Measurements from ENCODE around the gene HDAC7. TPM values are rescaled to one million over a fixed set of nuclear protein-coding genes. Genes with fewer than 3 reads are reported as not detected.

The HDAC7 gene
- polyA plus RNA-seq, 4 donors = 67.6 to 111 (median 76.2) TPM

- DNase-seq (ENCODE audit: low read depth in 4 of 4, low spot score in 2 of 4) = no peak
Observed at GRCh38 chr12:47783024-47783755, 36.5 kb downstream of the HDAC7 start.

DNA sequence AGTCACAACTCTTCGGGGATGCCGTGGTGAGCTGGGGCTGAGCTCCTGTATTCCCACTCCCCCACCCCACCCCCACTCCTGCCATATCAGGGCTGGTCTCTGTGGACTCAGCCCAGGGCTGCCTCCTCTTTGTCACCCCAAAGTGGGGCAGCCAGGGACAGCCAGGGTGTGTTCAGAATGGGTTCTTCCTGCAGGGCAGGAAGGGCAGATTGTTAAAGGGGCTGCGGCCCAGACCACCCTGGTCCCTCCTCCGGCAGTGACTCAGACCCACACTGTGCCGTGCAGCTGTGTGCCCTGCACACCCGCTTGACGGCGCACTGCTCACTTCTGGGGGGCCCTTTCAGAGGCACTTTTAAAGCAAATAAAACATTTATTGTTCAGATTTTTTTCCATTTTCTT is 37.3 kb downstream of the HDAC7 start:
- no peak for DNase-seq (ENCODE audit: low read depth in 4 of 4, low spot score in 2 of 4)

- no peak for DNase-seq (ENCODE audit: low read depth in 4 of 4, low spot score in 2 of 4)
Observed at GRCh38 chr12:47781479-47782371, 38.0 kb downstream of the HDAC7 start.

- no peak for DNase-seq (ENCODE audit: low read depth in 4 of 4, low spot score in 2 of 4)
Observed at GRCh38 chr12:47779943-47780504, 39.7 kb downstream of the HDAC7 start.

GRCh38 chr12:47779301-47779942 is 40.3 kb downstream of the HDAC7 start:
- peak in 3 of 4 donors; percentile 67 to 88 (median 77) for DNase-seq (ENCODE audit: low read depth in 4 of 4, low spot score in 2 of 4)

- no peak for DNase-seq (ENCODE audit: low read depth in 4 of 4, low spot score in 2 of 4)
Observed at GRCh38 chr12:47778881-47779280, 40.8 kb downstream of the HDAC7 start.

DNA sequence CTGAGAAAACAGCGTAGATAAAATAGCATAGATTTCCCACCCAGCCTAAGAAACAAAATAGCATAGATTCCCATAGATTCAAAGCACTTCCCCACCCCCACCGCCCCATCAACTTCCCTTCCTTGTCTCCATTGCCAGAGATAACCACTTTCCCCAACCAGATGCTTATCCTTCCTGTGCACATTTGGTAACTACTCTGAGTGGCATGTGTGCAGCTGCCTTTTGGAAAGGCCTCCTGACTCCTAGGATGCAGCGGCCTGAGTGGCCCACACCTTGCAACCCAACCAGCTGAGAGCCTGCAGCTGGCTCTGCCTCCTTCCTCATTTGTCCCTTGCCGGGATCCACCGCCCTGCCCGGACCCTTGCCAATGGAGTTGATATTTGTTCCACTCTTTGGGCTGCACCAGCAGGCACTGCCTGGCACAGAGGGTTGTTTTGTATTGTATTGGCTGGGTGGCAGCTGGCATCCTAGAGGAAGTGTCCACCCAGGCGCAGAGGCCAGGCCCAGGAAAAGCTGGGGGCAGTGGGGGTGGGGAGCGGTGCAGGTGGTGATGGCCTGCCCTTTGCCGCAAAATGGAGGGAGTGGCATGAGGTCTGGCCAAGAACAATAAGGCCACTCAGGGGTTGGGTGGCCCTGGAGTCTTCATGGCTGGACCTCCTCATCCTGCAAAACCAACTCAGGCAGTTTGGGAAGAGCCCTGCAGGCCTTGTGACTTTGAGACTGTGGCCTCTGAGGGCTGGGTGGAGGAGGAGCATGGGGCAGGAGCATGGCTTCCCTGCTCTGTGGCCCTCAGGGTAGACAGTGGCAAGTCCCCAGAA is 41.8 kb downstream of the HDAC7 start:
- no peak for DNase-seq (ENCODE audit: low read depth in 4 of 4, low spot score in 2 of 4)

DNA sequence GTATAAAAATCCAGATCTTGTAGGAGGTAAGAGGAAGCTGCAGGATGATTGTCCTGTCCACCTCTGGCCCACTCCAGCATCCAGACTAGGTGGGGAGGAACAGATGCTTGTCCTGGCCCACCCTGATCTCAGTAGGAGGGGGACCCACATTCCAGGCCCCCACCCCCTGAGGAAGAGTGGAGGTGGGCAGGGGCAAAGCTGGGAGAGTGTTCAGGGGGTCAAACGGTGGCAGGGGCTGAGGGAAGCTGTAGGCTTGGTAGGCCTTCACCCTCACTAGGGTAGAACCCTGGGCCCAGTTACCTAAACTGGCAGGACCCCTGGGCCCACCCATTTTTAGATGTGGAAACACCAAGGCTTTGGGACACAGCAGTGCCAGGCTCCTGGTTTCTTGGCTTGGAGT is 42.6 kb downstream of the HDAC7 start:
- DNase-seq (ENCODE audit: low read depth in 4 of 4, low spot score in 2 of 4) = no peak

GRCh38 chr12:47776471-47777143 is 43.1 kb downstream of the HDAC7 start:
- DNase-seq (ENCODE audit: low read depth in 4 of 4, low spot score in 2 of 4) = no peak

GRCh38 chr12:47775100-47775911 is 44.4 kb downstream of the HDAC7 start:
- DNase-seq (ENCODE audit: low read depth in 4 of 4, low spot score in 2 of 4) = no peak

GRCh38 chr12:47774663-47775062 is 45.0 kb downstream of the HDAC7 start:
- no peak for DNase-seq (ENCODE audit: low read depth in 4 of 4, low spot score in 2 of 4)

DNA sequence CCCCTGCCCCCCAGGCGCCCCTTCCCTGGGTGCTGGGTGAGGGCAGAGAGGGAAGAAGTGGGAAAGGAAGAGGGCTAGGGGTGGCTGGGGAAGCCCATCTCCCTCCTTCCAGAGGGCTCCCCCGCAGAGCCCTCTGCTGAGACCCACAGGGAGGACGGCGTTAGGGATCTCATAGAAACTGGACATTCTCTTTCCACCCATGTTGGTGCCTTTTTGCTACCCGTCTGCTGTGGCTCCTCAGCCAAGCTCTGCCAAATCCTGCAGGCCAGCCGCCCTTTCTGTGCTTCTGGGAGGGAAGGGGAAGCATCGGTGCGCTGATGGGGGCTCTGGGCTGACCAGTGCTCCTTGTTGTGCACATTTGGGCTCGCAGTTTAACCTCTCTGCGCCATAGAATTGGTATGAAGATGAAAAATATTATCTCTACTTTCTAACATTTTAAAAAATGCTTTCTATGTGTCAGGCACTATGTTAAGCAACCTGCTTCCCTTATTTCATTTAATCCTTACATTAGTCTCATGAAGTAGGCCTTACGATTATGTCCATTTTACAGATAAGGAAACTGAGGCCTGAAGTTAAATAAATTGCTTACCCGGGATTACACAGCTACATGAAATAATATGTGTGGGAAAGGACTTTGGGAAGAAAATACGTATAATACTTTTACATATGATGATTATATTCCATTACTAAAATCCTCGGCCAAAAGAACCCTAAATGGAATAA is 45.7 kb downstream of the HDAC7 start:
- DNase-seq (ENCODE audit: low read depth in 4 of 4, low spot score in 2 of 4) = no peak

DNA sequence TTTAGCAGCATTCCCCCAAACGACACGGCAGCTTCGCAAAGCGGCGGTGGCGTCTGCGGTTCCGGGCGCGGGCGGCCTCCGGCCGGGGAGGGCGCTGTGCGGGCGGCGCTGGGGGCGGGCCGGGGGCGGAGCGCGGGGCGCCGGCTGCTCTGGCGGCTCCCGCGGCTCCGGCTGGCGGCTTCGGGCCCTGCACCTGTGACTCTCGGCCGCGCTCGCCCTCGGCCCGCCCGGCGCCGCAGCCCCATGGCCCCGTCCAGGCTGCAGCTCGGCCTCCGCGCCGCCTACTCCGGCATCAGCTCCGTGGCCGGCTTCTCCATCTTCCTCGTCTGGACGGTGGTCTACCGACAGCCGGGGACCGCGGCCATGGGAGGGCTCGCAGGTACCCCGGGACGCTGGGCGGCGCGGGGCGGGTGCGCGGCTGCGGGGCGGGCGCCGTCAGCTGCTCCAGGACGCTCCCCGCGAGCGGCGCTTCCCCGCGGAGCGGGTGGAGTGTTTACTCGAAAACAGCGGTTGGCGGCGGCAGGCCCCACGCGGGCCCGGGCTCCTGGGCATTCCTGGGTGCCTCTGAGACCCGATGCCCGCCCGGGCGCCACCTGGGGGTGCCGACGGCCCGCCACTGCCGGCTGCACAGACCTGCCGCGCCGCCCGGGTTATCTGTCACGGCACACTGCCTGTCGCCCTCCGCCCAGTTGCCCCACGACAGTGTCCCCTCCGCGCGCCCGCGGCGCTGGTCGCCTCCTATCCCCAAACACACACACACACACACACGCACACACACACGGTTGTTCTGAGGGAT is 46.4 kb downstream of the HDAC7 start, which contains the start of gene SLC48A1:
TSS of gene SLC48A1 (plus strand) at position 177 of the 796 bp plus-strand sequence. CDS start at position 244, 67 bp downstream.
- DNase-seq (ENCODE audit: low read depth in 4 of 4, low spot score in 2 of 4) = peak in 1 of 4 donors; percentile 46

DNA sequence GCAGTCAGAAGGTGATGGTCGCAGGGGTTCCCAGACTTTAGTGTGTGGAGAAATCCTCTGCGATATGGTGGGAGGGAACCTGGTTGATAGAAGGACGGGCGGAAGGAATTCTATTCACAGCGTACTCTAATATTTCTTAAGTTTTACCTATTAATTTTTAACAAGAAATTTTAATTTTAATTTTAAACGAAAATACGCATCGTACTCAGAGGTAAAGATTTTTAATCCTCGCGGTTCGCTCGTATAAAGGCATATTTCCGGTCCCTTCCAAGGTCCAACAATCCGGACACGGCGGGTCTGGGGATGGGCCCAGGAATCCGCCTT is 47.0 kb downstream of the HDAC7 start:
- no peak for DNase-seq (ENCODE audit: low read depth in 4 of 4, low spot score in 2 of 4)

DNA sequence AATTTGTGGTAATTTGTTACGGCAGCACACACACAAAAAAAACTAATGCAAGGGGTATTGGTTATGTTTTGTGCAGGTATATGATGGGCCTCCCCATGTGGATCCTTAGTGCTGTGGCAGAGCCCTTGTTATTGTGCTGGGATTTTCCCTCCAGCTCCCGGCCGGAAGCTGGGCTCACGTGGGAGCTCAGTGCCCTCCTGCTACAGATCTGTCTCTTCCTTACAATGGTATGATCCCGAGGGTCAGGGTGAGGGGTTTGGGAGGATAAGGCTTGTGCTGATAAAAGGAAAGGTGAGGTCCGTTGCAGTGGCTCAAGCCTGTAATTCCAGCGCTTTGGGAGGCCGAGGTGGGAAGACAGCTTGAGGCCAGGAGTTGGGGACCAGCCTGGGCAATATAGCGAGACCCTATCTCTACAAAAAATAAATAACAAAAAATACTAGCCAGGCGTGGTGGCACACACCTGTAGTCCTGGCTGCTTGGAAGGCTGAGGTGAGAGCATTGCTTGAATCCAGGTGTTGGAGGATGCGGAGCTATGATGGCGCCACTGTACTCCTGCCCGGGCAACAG is 47.5 kb downstream of the HDAC7 start:
- no peak for DNase-seq (ENCODE audit: low read depth in 4 of 4, low spot score in 2 of 4)

DNA sequence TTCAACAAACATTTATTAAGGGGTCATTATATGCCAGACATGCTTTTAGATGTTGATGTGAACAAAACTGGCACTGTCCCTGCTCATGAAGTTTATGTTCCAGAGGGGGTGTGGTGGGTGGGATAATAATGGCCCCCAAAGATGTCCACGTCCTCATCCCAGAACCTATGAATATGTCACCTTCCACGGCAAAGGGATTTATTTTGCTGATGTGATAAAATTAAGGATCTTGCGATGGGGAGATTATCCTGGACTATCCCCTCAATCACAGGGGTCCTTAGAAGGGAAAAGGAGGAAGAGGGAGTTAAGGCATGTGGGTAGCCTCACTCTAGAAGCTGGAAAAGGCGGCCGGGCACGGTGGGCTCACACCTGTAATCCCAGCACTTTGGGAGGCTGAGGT is 48.4 kb downstream of the HDAC7 start:
- no peak for DNase-seq (ENCODE audit: low read depth in 4 of 4, low spot score in 2 of 4)
